GM18870 (cell line): Measurements from ENCODE around the gene MTAP.

ENCODE experiments used
- ATAC-seq: cut with Tn5 transposase; IDR thresholded peaks from one replicate; pipeline ENCODE4 v1.9.1; 2021; ENCODE audit warnings: moderate library complexity; ENCODE audit not compliant: unreplicated experiment

MTAP gene

GRCh38 chr9:21967702-21968101, 165.3 kb downstream of the MTAP start:
- no peak for ATAC-seq

GRCh38 chr9:21968331-21969010, 166.0 kb downstream of the MTAP start:
- no peak for ATAC-seq

GRCh38 chr9:21969011-21969940, 166.8 kb downstream of the MTAP start:
- ATAC-seq: no peak

GRCh38 chr9:21969951-21970799, 167.7 kb downstream of the MTAP start:
- ATAC-seq: no peak

- ATAC-seq: no peak
Observed at GRCh38 chr9:21970800-21971640, 168.6 kb downstream of the MTAP start.

- no peak for ATAC-seq
Observed at GRCh38 chr9:21972361-21972760, 169.9 kb downstream of the MTAP start.

GRCh38 chr9:21974343-21974721, 171.9 kb downstream of the MTAP start:
- ATAC-seq: no peak

- peak; percentile 54 for ATAC-seq
Observed at GRCh38 chr9:21974722-21975409, 172.4 kb downstream of the MTAP start.

- ATAC-seq: no peak
Observed at GRCh38 chr9:21976334-21976875, 174.0 kb downstream of the MTAP start.

- ATAC-seq: no peak
Observed at GRCh38 chr9:21982391-21982790, 180.0 kb downstream of the MTAP start.

- ATAC-seq: no peak
Observed at GRCh38 chr9:21982861-21983560, 180.6 kb downstream of the MTAP start.

GRCh38 chr9:21983561-21983935, 181.1 kb downstream of the MTAP start:
- ATAC-seq: no peak

- no peak for ATAC-seq
Observed at GRCh38 chr9:21984101-21984500, 181.7 kb downstream of the MTAP start.

- peak; percentile 49 for ATAC-seq
Observed at GRCh38 chr9:21985964-21986667, 183.7 kb downstream of the MTAP start.
